ENCODE measurements around the gene ITIH5.
A peak's percentile ranks its signal among the peaks of the same experiment; 100 is the strongest.

Gene ITIH5

DNA sequence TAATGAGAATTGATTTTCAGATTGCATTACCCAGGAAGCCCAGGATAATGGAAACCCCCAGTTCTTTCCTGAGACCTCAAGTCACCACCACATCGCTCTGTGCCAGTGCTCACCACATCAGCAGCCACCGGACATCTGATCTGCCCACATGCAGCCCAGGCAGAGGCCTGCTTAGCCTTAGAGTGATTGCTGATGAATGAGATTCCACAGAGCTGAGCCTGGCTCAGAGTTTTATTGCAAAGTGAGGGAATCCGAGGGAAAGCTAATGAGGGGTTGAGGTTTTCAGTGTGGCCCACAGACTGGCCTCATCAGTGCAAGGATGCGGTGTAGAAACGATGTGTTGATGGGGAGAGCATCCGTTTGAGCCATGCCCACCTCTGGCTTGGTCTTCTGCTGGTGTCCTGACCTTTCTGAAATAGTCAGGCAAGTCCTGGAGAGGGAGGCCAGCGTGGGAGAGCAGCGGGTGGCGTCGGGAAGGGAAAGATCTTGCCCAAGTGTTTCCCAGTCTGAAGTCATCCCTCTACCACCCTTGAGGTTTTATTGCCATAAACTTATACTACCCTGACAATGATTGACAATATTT is 120.3 kb downstream of the ITIH5 start:
- no peak for DNase-seq

DNA sequence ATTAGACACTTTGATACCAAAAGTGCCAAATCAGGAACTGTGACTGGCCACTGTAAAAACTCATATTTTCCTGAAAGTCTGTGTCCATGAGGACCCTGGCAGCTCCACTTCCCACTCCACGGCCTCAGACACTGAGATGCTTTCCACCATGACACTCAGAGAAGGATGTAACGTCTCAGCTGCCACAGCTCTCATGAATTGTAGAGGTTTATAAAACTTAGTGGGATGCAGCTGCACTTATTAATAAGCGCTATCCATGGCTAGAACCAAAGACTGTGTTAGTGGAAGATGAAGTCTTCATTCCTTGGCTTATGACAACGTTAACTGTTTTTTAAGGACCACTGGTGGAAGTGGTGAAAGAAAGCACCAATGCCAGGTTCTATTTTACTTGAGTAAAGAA is 121.0 kb downstream of the ITIH5 start:
- DNase-seq: no peak

DNA sequence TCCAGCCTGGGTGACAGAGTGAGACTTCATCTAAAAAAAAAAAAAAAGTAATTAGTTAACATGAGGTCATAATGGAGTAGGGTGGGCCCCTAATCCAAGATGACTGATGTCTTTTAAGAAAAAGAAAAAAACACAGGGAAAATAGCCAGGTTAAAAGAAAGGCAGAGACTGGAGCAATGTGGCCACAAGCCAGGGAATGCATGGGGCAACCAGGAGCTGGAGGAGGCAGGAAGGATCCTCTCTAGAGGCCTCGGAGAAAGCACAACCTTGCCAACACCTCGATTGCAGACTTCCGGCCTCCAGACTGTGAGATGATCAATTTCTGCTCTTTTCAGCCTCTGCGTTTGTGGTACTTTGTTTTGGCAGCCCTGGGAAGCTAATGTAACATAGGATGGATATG is 121.5 kb downstream of the ITIH5 start:
- DNase-seq: no peak

DNA sequence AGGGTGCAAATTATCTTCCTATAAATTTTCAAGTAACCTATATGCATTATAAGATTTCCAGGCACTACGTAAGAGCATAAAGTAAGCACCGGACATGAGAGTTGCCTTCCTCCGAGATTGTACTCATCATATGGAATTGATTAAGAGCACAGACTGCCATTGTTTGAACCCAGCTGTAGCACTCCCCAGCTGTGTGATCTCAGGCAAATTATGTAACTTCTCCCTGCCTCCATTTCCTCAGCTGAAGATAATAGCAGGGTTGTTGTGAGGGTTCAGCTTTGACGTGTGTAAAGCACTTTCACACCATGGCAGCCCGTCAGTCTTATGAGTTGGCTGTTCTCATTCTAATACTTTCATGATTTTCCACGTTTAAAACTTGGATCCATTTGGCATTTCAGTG is 122.6 kb downstream of the ITIH5 start:
- DNase-seq: no peak

DNA sequence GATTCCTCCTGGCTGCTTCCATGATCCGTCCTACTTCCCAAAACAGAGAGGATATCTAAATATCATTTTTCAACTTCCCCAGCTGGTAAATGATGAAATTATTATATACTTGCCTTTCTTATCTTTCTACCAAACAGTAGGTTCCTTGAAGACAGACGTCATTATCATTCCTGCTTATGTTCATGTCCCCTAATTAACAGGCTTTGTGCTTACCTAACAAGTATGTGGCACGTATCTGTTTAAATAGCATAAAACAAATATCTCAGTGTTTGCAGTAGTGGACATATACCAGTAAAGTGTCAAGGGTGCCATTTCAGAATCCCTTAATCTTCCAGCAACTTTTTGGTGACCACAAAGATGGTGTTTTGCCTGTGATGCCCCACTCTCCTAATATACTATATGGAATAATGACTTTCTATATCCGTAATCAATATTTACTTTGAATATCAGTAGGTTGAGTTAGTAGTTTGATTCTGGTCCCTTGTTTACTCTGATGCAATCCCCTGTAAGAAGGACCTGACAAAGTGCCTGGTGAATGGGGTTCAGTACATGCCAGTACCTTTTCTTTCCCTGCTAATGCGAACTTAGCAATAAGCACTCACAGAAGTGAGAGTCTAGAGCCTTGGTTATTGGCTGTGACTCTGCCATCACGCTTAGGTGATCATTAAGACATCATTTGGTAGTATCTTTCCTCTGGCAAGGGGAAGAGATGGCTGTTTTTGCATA is 124.4 kb downstream of the ITIH5 start:
- DNase-seq: no peak

DNA sequence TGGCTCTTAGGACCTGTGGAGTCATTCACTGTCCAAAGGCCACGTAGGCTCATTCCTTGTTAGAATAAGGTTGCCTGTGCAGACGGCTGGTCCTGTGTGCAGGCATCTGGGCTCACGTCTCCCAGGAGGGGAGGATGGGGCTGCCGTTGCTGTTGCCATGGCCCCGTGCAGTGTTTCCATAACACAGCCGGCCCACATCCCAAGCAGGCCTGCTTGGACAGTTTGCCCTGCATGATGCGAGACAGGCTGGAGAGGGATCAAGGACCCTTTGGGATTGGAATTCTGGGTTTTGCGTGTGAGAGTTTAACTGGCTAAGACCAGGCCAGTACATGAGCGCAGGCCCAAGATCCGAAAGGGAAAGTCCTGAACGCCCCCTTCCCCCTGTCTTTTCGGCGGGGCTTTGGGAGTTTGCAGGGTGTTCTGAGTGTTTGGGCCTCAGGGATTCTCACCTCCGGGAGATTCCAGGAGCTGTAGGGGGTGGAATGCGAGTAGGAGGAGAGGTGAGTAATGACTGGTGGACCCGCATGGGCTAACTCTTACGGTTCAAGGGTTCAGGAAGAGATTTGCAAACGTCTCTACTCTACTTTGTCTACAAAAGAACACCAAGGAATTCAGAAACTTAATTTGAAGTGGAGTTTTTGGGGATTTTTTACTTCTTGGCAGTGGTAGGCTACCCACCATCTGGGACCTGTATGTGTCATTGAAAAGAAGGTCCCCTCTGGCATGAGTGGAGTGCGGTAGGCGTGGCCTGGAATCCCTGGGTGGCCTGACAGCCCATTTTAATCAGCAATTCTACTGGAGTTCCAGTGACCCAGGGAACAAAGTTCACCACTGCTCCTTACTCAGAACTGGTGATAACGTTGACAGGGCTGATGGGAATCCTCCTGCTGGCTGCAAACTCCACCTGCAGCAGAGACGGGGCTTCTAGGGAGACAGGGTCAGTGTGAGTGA is 125.4 kb downstream of the ITIH5 start:
- DNase-seq: no peak

DNA sequence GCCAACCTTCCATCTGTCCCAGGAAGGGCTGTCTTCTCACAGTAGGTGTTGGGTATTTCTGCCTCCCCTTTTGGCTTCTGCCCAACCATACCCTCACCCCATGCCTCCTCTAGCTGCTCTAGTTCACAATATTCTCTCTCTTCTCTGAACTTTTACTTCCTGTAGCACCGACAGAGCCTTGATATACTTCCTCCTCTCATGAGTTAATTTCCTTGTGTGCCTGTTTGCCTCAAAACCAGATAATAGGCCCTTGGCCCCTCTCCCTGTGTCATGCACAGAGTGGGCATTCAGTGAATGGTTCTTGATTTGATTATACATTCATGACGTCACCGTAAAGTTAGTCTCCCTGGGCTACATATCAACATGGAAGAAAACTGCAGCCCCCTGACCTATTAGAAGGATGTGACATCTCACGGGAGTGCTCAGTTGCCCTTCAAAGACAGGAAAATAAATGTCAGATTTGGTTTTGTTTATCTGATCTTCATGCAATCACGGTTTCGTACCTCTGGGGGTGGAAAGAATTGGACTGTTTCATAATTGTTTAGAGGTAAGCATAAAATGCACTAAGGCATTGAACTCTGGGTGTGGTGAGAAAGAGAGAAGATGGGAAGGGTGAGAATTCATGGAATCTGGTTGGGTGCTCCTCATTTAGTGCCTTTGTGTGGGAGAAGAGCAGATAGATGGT is 127.7 kb downstream of the ITIH5 start:
- DNase-seq: no peak

DNA sequence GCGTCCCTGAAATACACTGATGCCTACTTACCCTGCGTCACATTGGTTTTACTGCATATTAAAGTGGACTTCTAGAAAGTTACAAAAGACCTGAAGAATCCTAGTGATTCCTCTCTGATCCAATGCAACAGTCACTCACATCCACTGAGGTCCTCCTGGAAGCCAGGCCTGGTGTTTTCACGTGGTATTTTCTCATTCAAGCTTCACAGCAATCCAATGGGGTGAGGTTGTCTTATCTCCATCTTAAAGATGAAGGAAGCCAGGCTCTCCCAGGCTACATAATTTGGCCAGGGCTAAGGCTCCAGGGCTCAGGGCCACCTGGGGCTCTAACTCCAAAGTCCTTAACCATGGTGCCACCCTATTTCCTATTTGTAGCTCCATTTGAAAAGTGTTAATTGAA is 129.6 kb downstream of the ITIH5 start:
- no peak for DNase-seq

DNA sequence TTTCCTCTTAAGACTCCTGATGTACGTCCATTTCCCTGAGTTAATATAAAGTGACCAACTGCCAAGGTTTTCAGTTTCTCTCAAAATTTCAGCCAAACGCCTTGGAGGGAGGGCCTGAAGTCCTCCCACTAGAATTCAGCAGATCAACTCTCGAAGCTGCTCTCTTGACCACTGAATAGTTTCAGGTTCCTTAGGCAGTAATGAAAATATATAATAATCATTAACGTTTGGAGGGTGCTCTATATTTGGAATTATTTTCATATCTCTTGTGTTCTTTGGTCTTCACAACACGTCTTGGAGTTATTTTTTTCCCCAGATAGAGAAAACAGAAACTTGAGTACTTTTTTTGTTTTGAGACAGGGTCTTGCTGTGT is 132.3 kb downstream of the ITIH5 start:
- no peak for DNase-seq

DNA sequence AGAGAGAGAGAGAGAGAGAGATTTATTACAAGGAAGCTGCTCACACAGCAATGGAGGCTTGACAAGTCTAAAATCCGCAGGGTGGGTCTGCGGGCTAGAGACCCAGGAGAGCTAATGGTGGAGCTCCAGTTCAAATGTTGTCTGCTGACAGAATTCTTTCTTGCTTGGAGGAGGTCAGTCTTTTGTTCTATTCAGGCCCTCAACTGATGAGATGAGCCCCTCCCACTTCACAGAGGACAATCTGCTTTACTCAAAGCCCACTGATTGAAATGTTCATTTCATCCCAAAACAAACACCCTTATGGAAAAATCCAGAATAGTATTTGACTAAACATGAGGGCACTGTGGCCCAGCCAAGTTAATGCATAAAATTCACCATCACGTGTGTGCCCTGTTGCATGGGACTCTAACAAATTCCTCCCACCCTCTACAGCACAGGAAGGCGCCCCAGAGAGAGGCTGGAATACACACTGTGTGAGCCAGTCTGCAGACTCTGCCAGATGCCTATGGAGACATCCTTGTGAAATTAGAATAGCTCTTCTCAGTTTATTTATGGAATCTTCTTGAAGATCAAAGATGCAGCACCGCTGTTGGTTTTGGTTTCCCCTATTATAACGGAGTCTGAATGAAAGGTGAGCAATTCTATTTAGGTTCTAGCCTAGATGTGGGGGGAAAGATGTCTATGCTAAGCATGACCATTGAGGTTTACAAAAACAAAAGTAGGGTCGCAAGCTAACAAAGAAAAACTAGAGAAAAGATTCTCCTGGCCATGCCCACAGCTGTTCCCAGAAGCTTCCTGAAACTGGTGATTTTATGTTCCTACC is 132.9 kb downstream of the ITIH5 start:
- no peak for DNase-seq

DNA sequence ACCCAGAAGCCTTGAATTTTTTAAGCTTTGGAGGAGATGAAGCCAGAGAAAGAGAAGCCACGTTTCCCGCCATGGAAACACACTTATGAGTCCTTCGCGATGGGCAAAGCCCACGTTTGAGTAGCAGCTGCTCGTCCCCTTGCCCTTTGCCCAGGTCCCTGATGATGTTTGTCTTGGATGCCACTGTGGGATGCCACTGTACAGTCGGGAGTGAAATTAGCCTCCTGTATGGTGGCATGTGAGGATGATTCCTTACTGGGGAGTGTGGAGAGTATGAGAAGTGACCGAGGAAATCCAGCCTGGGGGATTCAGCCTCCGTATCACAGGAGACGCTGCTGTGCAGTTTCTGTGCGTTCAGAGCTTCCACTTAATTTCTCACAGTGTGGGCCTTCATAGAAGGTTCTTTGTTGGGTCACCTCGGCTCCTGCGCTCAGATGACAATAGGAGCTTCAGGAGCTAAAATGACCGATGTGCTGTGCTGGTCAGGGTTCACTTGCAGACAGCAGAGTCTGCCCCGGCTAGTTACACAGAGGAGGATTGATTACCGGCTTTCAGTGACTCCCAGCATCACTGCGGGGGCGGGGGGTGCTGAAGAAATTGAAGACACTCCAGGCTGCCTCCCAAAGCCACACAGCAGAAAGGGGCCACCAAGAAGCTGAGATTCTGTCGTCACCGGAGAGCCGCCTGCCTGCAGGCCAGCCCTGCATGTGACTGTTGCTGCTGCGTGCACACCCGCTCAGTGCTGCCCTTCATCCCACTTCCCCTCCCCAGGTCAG is 133.9 kb downstream of the ITIH5 start:
- no peak for DNase-seq

DNA sequence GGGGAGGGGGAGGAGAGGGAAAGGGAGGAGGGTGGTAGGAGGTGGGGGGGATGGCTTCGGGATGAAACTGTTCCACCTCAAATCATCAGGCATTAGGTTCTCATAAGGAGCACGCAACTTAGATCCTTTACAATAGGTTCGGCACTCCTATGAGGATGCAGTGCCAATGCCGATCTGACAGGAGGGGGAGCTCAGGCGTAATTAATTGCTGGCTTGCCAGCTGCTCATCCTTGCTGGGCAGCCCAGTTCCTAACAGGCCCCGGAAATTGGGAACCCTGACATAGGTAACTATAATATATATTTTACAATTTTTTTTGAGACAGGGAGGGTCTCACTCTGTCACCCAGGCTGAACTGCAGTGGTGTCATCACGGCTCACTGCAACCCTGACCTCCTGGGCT is 137.1 kb downstream of the ITIH5 start:
- peak; percentile 18 for DNase-seq

DNA sequence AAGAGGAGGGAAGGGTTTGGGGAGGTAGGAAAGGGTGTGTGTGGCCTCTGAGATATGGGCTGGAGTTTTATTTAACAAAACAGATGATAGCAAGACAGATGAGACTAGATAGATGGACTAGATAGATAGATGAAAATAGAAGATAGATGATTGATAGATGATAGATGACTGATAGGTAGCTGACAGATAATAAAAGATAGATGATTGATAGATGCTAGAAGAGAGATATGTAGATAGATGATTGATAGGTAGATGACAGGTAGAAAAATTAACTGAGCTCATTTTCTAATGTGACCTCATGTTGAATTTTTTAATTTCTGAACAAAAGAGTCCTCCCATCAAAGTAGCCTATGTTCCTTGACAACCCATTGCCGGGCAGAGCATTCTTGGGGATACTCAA is 139.3 kb downstream of the ITIH5 start:
- no peak for DNase-seq

DNA sequence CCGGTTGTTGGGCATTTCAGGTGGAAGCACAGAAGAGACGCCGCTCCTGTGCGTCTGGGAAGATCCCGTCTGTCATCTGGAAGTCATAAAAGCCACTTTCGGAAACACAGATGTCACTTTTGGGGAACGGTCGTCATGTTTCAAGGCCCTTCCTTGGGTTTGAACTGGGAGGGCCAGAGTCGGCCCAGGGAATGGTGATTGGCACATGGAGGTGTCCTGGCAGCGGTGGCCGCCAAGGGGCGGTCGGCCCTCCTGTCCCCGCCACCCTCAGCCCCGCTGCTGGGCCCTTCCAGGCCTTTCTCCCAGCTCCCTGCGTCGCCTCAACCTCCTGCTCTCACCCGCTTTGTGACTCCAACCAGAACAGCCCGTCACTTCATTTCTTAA is 140.8 kb downstream of the ITIH5 start:
- DNase-seq: no peak

DNA sequence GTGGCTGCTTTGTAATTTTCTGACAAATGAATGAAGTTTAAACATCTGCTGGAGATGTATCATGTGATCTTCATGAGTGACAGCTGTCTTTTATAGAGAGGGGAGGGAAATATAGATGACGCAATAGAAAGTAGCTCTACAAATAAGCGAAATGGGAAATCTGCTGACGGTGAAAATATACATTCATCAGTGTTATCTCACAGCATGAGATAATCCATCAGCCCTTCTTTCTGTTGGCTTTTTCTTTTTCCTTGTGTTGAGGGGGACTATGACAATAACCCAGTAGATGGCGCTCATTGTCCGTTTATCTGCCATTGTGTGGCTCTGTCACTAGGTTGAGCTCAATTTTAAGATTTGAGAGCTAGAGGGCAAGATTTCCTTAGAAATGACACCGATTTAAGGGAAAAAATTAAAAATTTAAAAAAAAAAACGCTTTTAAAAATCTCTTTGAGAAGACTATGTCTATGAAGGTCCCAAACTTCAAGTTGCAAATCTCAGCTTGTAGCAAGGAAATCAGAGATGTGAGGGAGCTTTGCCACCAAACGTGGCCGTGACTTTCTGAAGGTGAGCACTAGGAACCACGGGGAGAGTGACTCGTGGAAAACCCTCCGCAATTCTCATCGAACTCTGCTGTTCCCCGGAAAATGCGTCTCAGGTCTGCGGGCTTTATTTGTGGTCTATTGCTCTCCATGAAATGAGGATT is 141.3 kb downstream of the ITIH5 start:
- DNase-seq: peak; percentile 56

DNA sequence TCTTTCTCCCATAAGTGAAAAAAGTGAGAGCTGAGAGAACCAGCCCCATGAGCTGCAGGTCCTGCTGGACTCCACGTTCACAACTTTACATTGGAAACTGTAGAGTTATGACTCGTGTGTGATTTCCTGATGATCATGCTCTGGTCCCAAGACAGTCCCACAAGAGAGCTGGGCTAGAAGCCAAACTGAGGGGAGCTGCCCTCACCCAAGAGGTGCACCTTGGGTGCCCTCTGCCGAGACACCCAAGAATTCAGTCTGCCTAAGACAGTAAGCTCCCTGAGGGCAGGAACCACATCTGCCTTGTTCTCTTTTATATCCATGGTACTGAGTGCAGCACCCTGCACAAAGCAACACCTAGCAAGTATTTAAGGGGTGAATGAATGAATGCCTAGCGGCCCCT is 143.1 kb downstream of the ITIH5 start:
- no peak for DNase-seq

DNA sequence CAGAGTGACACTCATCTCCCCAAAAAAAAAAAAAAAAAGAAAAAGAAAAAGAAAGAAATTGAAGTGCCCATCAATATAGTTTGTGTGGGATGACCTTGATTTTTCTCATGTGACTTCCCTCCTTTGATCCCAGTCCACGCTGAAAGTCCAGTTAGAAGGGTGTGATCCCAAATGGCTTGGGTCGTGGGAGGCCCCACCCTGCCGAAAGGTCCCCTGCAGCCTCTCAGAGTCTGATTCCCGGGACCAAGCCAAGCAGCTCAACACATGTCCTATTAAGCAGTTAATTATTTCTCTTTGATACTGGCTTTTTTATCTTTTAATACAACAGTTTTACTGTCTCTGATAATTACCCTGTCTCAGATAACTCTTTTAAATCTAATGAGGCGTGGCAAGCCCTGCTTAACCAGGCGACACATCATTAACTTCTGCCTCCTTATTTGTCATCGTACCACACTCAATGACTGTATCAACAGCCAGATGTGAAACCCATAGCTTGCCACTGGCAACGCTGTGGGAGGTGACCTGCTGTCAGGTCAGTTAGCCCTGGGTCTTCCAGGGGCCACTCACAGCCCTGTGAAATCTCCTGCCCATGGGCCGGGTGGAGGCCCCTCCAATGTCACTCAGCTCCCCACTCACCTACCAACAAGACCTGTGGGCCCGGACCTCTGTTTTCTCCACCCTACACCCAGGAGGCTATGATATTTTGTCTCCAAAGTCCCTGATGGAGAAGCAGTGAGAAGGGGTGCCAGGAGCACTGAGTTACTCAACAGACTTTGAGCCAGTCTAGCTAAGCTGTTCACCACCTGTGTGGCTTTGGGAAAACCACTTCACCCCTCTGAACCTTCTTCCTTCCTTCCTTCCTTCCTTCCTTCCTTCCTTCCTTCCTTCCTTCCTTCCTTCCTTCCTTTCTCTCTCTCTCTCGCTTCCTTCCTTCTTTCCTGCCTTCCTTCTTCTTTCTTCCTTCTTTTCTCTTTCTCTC is 146.0 kb downstream of the ITIH5 start:
- no peak for DNase-seq

DNA sequence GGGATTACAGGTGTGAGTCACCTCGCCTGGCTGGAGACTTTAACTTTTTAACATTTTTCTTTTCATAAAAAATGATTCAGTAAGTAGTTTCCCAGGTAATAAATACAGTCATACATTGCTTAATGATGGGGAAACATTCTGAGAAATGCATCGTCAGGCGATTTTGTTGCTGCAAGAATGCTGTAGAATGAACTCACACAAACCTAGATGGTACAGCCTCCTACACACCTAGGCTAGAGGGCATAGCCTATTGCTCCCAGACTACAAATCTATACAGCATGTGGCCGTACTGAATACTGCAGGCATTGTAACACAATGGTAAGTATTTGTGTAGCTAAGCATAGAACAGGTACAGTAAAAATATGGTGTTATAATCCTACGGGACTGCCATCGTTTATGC is 147.4 kb downstream of the ITIH5 start:
- no peak for DNase-seq

DNA sequence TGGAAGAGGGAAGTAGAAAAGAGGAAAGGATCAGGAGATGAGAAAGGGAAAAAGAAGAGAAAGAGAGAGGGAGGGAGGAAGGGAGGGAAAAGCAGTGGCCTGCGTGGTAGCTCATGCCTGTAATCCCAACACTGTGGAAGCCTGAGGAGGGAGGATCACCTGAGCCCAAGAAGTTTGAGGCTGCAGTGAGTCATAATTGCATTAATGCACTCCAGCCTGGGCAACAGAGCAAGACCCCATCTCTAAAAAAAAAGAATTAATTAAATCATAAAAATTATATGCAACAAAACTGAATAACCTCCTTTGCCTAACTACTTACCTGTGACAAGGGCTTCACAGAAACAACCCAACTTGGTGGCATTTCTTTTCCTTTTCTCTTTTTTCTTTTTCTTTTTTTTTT is 148.1 kb downstream of the ITIH5 start:
- no peak for DNase-seq
